ENCODE results near the gene LRRK2.
A peak's percentile ranks its signal among the peaks of the same experiment; 100 is the strongest.
"Not testable (repeated sequence)": the region's sequence is repeated elsewhere in the genome, so short reads cannot be mapped to it uniquely, and the experiment has no call there.

LRRK2 gene

DNA sequence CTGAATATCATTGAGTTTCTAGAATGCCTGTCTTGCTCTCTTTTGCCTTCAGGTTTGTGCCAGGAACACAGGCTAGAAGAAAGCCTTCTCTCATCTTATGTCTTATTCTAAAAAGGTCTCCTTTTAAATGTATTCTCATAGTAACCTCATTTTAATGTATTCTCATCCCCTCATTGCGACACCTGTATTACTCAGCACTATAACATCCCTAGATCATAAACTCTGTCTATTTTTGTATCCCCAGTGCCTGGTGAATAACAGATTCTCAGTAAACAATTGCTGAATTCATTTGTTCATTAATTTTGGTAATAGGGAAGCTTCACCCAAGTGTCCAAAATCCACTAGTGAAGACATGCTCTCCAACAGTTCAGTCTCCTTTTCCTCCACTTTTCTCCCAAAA, 8.8 kb upstream of the LRRK2 start:
- DNase-seq: no peak

GRCh38 chr12:40216516-40217288, 8.1 kb upstream of the LRRK2 start:
- peak; percentile 42 for DNase-seq

DNA sequence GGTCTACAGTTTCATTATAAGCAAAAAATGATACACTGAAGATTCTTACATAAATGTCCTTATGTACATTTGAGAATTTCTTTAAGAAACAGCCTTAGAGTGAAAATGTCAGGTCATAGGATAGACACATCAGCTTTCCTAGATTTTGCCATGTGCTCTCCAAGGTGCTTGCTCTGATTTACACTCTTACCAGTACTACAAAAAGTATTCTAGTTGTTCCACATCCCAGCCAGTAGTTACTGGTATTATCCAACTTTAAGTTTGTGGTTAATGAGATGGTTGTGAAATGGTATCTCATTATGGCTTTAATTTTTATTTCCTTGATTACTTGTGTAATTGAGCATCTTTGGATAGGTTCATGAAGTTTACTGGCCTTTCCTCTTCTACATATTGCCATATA, 5.0 kb upstream of the LRRK2 start:
- DNase-seq: no peak

DNA sequence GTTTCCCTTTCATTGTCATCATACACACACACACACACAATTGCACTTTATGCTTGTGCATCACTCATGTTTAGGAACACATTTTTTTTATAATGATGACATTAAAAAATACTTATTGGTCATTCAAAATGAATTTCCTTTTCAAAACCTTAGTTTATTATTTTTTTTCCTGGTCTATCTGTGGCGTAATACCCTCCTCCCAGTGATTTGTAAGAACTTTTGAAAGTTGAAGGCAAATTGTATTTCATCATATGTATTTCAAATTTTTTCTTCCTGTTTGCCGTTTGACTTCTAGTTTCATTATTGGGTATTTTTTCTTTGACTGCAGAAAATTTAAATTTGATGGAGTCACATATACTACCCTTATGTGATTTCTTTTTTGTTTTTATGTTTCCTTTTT, 2.5 kb upstream of the LRRK2 start:
- DNase-seq: peak; percentile 22

DNA sequence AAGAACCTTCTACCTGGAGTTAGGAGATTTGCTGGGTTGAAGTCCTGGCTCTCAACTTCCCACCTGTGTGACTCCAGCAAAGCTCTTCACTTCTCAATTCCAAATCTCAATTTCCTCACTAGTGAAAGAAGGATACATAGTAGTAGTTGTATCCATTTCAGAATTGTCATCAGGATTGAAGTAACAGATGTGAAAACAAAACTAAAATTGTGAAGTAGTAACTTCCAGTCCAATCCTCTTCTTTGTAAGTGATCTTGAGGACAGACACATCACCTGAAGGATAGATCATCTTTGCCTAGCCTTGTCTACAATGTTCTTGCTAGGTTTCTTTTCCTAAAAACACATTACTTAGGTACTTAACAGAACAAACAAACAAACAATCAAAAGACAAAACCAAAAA, 1.2 kb upstream of the LRRK2 start:
- DNase-seq: no peak

DNA sequence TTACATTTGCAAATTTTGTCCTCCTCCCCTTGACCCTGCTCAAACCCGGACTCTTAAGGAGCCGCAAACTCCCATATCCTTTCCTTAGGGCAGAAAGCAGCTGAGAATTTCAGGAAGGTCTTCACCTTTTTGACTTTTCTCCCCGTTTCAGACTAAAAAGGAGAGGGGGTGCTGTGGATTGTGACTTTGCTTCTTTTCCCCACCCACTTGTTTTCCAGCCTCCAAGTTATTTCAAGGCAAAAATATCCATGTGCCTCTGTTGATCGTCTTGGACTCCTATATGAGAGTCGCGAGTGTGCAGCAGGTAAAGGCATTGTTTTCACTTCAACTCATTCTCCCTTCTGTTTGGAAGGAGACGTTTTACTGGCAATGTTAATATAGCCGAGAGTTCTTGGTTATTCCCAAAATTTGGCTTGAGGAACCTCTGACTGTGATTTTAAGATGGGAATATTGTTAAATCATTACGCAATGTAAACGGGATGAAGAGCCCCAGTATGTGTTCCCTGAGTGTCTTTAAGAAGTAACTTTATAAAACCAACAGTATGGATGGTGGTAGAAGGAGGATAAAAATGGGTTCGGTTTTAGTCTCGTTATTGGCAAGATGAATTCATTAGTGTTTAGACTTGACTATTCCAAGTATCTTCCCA, 663 bp downstream of the LRRK2 start:
- no peak for DNase-seq

- DNase-seq: no peak
Observed at GRCh38 chr12:40225984-40226602, 1.3 kb downstream of the LRRK2 start.

- peak; percentile 65 for DNase-seq
Observed at GRCh38 chr12:40226705-40227104, 1.9 kb downstream of the LRRK2 start.

- DNase-seq: no peak
Observed at GRCh38 chr12:40227447-40227846, 2.6 kb downstream of the LRRK2 start.

DNA sequence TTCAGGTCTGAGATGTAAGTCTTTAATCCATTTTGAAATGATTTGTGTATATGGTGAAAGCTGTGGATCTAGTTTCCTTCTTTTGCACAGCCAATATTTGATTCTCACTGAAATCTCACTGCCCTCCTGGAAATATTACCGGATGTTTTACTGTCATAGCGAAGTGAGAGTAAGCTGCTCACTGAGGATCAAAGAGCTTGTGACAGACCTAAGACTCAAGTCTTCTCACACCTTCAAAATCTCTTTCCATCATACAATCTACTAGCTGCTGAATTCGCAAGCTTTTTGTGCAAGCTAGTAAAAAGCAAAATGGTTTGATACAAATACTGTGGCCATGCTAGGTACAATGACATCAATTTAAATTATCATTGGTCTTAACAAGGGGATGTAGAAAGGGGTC, 3.9 kb downstream of the LRRK2 start:
- no peak for DNase-seq

- no peak for DNase-seq
Observed at GRCh38 chr12:40229690-40230651, 5.2 kb downstream of the LRRK2 start.

DNA sequence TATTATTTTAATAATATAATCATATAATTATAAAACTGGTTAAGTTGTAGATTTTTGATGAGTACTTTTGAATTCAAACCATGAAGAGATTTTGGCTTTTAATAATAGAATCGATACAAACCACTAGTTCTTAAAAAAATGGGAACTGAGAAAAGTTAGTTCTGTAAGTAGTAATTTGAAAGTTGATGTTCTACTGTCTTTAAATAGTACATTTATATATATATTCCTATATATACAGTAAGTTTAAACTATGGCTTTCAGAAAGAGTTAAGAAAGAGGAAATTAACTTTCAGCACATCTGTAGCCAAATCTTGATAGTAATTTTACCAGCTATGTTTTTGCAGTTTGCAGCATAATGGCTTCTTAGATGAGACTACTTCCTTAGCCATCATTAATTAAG, 7.8 kb downstream of the LRRK2 start:
- no peak for DNase-seq

GRCh38 chr12:40233741-40234367, 9.1 kb downstream of the LRRK2 start:
- no peak for DNase-seq

DNA sequence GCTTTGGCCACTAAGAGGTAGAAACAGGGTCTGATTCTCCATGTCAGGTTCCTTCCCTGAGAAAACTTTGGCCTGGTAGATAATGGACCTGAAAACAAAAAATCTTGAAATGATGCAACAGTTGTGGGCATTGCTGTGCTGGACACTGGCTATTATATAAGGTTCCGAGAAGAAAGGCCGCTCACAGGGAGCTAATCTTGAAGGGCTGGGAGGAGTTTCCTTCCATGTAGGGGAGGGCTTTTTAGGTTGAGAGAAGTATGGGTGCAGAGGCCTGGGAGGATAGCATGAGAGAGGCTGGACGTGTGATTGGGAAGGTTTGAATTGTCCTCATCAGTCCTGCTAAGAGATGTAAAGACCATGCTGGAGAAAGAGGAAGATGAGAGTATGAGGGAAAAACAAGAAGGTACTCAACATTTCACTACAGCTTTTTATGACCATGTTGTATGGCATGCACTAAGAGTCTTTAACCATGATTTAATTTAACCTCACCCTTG, 11.6 kb downstream of the LRRK2 start:
- DNase-seq: no peak

DNA sequence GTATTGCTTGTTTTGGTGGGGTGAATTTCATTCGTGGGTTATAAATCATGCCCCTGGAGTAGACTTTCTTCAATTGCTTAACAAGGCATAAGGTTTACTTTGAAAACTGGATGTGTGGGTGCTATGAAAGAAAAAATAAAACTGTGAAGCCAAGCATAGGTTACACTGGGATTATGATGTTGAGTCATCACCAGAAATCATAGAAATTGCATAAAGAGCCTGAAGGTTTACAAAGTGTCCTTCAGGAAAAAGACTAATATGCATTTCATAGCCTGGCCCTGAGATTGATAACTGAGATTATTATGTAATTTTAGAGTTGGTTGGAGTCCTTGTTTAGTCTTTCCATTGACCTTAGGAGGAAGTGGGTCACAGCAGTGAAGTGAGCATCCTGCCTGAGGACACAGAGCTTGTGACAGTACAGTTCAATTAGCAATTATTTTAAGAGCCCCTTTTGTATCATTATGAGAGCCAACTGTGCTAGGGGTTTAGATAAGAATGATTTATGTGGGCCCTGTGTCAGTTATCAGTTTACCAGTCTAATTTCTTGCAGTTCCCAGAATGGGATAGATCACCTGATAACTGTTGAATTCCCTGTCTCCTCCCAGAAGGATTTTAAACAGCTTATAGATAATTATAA, 13.6 kb downstream of the LRRK2 start:
- DNase-seq: no peak

GRCh38 chr12:40238979-40239378, 14.2 kb downstream of the LRRK2 start:
- no peak for DNase-seq

DNA sequence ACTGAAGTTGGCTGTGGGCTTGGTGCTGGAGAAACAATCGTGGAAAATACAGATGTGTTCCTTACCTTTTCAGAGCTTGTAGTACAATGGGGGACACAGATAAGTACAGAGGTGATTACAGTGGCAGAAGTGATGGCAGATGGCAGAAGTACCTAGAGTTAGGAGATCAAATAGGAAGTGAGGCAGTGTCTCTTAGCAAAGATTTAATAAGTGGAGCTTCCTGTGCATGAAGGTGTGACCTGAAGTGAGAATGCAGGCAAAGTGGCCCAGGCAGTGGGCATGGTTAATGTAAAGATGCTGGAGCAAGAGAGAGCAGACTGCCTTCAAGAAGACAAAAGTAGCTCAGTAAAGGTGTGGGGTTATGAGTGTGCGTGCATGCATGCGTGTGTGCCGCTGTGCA, 16.0 kb downstream of the LRRK2 start:
- DNase-seq: no peak

- no peak for DNase-seq
Observed at GRCh38 chr12:40241741-40242140, 16.9 kb downstream of the LRRK2 start.

DNA sequence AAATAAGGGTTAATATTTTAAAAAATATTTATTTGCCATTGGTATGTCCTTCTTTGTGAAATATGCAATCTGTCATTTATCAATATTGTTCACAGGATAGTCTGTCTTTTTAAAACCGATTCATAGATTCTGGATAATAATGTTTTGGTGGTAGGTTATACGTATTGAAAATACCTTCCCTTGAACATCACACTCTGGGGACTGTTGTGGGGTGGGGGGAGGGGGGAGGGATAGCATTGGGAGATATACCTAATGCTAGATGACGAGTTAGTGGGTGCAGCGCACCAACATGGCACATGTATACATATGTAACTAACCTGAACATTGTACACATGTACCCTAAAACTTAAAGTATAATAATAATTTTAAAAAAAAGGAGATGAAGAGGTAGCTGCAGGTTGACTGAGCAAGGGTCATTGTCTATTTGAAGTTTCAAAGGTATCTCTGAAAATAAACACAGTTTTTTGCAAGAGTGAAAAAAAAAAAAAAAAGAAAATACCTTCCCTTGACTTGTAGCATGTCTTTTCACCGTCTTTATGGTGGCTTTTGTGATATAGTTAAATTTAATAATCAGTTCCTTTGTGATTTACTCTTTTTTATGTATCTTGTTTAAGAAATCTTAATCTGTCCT, 19.8 kb downstream of the LRRK2 start:
- DNase-seq: not testable (repeated sequence)

- no peak for DNase-seq
Observed at GRCh38 chr12:40248034-40248433, 23.2 kb downstream of the LRRK2 start.

GRCh38 chr12:40248585-40249297, 23.9 kb downstream of the LRRK2 start:
- DNase-seq: no peak

Measured in hematopoietic multipotent progenitor cell treated with erythropoietin and hydrocortisone succinate and interleukin-3 and kit ligand, for 4 days (in vitro differentiated cells).